GOT3 (cell line): ENCODE data around the gene PTGES3.

Experiments used
- DNase-seq: peaks from one replicate; lab custom pipeline; 2025; ENCODE audit warnings: mixed read lengths; lab: John Stamatoyannopoulos, UW

Gene PTGES3

GRCh38 chr12:56629459-56630179, 58.5 kb downstream of the PTGES3 start:
- no peak for DNase-seq

DNA sequence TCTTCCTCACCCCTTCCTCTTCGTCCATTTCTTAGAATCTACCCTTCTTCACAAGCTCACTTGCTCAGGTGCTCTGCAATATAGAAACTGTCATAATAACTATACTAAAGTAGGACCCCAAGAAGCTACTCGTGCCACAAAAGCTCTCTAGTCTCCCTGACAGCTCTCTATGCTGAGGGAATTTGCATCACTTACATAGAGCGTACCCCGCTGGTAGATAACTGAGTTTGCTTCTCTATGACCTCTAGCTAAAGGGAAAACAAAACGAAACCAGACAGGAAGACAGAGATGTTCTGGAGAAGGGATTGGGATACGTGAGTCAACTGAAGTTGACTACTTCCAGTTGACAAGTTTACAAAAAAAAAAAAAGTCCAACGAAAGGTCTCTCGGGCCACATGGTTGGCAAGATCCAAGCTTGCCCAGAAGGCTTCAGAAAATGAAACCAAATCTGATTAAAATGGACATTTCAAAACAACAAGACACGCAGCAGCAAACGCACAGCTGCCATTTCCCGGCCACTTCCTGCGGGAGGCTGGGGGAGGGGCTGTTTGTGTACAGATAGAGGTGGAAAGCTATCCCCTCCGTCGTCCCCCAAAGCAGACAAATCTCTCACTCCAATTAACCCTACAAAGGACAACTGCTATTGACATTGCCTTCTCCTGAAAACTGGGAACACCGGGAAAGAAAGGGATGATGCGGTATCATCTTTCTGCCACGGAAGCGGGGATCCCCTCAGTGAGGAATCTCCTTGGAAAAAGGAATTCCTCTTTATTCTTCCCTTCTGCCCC, 59.2 kb downstream of the PTGES3 start:
- DNase-seq, result no peak

- DNase-seq, result no peak
Measured at GRCh38 chr12:56626701-56627100, 61.4 kb downstream of the PTGES3 start.

GRCh38 chr12:56622535-56622934, 65.5 kb downstream of the PTGES3 start:
- no peak for DNase-seq

- no peak for DNase-seq
Measured at GRCh38 chr12:56616925-56617324, 71.2 kb downstream of the PTGES3 start.

DNA sequence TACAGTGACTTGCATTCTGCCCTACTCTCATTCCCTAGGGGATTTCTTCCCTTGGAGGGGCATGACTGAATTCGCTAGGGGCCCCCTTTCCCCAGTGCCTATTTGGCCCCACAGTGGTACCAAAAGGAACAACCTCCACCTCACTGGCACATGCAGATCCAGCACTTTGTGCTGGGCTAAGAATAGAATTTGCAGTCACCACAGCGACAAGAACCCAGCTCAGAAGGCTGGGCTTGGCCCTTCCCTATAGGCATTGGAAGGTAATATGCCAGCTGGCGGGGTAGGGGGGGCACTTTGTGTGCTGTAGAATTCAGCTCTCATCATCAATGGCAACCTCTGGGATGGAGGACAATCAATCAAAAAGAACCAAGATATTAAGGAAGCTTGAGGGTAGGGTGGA, 71.8 kb downstream of the PTGES3 start:
- DNase-seq, result no peak

GRCh38 chr12:56614627-56615026, 73.5 kb downstream of the PTGES3 start:
- DNase-seq, result no peak
